NOMO-1 treated with dmso at 0.1 percent for 144 hours (cell line): ENCODE results near the gene ITGA6.

Source experiments
- DNase-seq: peaks from one replicate; lab custom pipeline; 2025; ENCODE audit not compliant: unreplicated experiment; lab: John Stamatoyannopoulos, UW

ITGA6 gene

DNA sequence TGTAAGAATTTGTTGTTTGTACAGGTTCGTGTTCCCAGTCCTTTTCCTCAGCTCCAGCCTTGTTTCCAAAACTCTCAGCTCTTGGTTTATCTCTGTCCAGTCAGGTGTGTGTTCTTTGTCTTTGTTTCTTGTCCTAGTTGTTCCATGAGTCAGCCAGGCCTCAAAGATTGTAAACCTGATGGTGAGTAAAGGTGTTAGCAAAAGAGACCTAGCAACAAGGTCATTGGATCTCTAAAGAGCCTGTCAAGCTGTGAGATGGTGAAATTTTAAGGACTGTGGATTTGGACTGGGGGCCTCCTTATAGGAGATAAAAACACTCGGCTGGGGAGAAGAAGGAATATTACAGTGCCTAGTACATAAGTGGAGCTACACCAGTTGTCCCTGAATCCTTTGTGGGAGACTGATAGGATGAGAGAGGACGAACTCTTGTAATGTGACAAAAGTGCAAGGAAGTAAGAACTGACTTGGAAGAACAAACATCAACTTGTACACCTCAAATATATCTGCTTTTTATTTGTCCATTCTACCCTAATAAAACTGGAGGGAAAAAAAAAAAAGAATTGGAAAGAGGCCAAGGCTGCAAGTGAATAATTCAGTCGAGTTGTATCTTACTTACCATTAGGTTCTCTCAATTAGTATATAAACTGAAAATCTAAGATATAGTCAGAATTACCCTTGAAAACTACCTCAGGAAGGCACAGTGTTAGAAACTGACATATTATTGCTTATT is 37.2 kb downstream of the ITGA6 start:
- no peak for DNase-seq

DNA sequence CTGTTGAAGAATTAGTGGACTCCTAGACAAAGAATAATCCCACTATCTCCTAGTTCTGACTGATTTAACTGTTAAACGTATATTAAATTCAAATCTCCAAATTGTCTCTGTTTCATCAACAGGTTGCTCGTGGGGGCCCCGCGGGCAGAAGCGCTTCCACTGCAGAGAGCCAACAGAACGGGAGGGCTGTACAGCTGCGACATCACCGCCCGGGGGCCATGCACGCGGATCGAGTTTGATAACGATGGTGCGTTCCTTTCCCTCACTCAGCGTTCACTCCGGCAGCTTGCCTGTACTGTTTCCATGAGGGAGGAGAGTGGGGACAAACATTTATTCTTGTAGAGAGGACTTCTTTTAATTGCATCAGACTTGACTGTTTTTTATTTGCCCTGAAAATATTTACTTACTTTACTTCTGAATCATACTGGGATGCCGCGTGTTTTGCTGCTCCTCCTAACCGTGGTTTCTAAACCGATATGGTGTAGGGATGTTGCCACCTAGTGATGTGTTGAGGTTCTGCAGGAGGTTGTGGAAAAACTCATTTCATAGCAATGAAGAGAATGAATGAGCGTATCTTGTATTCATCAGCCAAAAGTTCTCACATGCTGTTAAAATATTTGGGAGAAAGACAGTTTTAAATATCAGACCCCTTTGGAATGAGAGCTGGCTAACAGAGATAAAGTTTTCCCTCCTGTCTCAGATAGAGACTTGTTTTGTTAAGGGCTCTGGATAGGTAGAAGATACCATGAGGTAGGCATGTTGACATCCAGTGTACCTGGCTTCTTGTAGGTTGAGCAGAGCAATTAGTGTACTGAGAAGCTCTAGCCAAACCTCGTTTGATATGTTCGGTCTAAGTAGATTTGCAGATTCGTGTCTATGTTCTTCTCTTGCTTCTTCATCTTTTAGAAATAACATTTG is 38.3 kb downstream of the ITGA6 start:
- DNase-seq: peak; percentile 65

DNA sequence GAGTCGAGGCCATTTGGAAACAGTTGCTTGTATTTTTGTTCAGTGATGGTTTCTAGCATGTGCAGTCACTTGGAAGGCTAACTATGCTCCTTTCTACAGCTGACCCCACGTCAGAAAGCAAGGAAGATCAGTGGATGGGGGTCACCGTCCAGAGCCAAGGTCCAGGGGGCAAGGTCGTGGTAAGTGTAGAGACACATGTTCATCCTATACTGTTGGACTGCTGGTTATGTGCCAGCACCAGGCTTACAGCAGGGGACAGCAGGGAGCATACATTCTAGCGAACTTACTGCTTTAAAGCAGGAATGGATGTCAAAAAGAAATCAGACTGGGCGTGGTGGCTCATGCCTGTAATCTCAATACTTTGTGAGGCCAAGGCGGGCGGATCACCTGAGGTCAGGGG is 40.0 kb downstream of the ITGA6 start:
- no peak for DNase-seq

DNA sequence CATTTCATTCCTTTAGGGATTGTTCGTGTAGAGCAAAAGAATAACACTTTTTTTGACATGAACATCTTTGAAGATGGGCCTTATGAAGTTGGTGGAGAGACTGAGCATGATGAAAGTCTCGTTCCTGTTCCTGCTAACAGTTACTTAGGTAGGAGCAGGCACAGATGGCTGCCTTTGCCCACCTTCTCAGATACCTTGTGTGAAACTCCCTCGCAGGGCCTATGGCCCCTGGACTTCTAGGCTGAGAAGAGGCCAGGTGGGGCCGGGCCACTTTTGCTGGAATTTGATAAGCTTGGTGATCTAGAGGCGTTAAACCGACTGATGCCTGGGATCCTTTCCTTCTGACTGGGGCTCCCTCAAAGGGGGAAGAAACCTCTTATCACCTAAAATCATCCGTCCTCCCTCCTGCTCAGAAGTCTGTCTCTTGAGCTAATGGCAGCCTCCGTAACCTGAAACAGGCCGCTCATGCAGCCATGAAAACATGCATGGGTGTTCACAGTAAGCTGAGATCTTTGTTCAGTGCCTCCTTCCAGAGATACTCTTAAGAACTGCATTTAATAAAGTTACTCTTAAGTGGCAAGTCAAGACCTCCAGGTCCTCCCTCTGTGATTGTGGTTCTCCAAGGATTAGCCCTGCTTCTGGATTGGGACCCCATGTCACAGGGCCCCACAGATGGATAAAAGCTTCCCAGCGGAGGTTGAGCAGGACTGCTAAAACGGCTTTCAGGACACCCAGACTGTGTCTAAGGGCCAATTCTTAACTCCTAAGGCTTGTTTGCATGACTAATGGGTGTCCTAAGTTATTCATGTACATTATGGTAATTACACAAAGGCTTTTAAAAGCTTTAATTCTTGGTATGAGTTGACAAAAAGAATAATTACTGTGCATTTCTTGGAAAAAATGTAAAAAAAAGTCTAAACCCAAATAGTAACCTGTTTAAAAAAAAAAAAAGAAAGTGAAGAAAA is 43.9 kb downstream of the ITGA6 start:
- no peak for DNase-seq

DNA sequence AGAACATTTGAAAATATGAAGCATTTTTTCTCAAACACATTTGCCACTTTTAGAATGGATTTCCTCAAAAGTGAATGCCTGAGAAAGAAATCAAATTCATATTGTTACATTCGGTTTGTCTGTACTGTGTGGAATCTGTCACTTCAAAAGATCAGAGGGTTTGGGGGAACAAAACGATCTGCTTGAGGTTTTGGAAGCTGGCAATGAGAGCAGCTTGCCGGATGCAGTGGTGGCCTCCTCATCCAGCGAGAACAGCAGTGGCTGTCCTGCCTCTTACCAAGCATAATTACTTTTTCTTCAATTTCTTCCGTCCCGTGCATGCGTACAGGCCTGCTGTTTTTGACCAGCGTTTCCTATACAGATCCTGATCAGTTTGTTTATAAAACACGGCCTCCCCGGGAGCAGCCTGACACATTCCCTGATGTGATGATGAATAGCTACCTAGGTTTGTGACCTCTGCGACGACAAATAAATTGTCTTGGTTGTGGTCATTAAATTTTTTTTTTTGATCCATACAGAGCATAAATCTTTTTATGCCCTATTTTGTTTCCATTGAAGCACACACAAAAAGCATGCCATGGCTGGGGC is 45.2 kb downstream of the ITGA6 start:
- no peak for DNase-seq

DNA sequence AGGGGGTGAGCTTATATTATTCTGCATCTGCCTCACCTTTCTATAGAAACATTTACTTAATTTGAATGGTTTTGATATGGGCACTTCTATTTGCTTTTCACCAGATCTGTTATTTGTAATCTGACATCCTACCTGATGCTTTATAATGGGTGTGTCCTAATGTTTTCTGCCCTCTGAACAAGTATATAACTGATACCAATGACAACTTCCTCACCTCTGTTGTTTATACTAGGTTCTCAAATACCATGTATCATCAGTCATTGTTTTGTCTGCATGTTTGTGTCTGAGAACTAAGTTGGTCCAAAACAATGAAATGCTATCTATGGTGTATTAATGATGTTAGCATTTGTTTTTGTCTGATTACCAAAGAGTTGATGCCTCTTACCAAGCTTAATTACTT is 45.8 kb downstream of the ITGA6 start:
- no peak for DNase-seq

DNA sequence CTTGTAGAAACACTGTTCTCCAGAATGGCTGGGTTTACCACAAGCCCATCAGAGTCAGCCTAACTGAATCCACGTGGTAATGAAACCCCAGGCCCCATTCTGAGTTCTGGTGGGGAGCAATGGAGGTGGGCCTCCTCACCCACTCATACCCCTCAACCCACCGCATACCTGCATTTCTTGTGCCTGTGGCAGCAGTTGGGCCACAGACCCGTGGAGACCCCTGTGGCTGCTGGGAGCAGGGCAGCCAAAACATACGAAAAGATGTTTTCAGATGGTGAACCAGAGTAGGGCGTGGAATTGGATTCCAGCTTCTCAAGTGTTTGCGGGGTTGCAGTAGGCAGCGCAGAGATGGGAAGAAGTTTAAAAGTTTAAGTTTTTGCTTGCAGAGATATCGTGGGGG is 51.0 kb downstream of the ITGA6 start:
- DNase-seq: no peak

DNA sequence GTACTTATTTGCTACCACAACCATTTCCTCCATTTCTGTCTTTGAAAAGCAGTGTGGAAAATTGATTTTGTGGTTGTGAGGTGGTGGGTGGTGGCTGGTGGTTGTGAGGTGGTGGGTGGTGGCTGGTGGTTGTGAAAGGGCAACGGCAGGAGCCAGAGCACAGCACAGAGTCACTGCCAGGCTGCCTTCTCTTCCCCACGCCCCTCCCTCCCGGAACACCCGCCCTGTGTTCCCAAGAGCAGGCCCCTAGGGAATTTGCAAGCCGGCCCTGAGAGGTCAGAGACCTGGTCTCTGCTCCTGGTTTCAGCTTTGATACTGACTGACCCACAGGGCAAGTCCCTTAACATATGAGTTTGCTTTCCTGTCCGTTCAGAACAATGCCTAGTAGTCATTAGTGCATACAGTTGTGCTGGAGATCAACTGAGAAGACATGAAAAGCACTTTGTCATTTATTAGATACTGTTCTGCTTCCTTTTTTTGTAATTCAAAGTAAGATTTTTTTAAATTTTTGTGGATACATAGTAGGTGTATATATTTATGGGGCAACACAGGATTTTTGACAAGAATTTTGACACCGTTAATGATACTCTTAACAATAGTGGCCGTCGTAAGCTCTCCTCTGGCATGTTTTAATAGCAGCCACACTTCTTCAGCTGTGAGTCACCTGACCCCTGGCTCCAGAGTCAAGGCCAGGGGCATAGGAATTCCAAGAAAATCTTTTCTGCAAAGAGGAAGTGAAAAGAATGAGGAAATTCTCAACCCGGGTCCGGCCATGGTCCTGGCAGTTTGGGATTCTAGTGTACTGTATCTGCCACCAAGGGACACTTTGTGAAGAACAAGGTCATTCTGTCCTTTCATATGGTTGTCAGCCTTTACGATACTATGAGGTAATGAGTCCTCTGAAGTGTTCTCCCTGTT is 53.2 kb downstream of the ITGA6 start:
- no peak for DNase-seq

DNA sequence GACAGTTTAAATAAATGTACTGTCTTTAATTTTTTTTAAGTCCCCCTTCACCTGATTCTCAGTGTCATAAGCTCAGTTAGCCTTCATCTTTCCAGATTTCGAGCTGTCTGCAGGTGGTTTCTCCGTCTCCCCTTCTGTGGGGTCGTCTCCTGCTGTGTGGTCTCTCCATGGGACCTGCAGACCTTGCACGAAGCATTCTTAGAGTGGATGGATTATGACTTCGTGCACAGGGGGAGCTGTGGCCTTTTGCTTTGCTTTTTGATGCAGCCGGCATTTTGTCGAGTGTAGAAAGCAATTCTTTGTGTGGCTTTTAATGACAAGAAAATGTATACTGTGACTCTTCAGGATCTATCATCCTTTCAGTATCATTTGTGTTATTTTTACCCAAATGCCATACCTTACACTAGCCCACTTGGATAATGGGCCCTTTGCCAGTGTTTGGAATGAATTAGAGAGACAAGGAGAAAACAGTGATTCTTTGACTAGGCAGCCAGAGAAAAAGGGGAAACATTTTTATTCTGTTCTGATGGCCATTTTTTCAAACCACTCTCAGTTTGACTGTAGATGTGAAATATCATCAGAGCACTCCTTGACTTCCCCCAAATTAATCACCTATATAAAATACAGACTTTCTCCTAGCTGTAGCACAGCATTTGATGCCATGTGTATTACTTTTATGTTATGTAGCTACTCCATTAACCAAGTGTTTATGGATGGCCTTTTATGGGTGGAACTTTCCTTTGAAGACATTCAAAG is 54.3 kb downstream of the ITGA6 start:
- DNase-seq: no peak

DNA sequence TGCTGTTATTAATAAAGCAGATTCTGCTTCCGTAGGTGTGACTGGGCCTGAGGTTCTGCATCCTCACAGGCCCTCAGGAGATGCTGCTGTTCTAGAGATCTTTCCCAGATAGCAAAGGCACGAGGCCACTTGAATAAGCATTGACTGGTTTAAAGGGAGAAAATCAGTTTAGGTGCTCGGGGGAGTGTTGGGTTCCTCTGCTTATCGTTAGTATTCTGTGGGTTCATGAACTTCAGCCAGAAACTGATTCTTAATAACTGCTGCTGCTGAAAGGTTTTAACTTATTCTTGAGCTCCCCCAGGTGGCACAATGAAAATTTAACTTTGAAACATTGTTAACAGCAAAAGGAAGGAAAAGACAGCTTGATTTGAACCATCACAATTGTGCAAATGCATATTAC is 56.9 kb downstream of the ITGA6 start:
- no peak for DNase-seq

DNA sequence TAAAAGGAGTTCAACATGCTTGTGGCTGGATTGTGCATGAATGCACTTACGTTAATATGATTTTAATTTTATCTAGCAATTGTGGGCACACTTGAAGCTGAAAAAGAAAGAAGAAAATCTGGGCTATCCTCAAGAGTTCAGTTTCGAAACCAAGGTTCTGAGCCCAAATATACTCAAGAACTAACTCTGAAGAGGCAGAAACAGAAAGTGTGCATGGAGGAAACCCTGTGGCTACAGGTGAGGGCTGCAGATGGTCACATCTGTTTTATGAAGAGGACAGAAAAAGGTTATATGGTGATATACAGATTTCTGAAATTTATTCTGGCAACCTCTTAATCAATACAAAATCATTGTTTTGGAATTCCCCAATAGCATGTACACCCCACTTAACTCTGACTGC is 57.3 kb downstream of the ITGA6 start:
- DNase-seq: no peak

DNA sequence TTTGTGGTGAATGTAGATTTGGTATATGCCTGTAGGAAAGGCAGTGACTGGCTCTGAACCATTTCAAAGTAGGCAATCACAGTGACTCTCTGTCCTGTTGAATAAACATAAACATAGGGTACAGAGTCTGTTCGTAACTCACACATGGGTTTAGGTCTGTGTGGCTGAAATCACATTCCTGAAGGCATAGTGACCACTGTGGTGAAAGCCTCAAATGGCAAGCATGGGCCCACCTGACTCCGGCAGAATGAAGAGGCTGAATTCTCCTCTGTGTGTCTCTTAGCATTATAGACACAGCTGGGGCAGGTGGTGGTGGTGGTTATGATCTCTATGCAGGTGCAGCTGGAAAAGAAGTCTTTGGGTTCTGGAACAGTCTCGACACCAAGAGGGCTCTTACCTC is 61.2 kb downstream of the ITGA6 start:
- no peak for DNase-seq

DNA sequence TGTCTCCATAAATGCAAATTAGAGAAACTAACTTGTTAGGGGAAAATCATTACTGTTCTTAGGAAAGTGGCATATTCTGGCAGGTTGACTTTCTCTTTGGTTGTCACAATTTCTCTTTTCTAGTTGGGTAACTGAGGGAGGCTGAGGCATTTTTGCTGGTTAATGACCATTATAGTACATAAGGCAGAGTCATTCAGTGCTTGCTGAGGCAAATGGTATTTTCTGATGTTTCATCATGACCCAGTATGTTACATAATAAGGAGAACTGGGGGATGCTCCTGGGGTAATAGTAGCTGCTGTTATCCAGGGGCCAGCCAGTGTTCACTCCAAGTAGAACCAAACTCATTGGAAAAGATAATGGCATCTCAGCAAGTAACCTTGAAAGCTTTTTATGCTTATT is 62.3 kb downstream of the ITGA6 start:
- no peak for DNase-seq

DNA sequence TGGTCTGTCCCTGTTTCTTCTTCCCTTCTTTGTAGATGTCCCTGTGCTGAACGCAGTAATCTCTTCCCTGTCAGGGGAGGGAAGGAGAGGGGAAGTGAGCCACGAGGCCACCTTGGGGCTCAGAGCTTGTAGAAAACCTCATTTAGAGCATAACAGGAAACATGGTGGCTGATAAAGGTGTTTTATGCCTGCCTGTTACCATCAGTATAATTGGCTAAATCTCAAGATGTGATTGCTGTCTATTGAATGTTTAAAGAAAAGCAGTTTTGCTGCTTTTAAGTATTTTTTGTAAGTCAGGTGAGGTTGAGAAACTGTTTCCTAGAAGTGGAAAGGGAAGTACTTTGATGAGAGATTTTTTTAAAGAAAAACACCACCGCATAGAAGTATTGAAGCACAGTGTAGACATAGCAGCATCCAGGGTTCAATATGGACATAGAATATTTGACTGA is 68.8 kb downstream of the ITGA6 start:
- peak; percentile 21 for DNase-seq

DNA sequence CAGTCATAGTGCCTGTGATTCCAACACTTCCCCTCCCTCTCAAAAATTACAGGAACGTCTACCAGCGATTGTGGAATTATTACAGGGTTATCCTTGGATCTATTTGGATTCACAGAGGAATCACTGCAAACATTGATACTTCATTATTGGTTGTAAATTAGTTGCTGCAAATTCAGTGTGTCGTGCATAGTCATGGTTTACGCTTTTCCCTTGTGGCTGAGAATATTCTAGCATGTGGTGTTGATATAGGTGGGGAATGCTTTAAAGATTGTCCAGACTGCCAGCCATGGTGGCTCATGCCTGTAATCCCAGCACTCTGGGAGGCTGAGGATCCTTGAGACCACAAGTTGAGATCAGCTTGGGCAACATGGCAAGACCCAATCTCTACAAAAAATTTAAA is 79.8 kb downstream of the ITGA6 start:
- no peak for DNase-seq

DNA sequence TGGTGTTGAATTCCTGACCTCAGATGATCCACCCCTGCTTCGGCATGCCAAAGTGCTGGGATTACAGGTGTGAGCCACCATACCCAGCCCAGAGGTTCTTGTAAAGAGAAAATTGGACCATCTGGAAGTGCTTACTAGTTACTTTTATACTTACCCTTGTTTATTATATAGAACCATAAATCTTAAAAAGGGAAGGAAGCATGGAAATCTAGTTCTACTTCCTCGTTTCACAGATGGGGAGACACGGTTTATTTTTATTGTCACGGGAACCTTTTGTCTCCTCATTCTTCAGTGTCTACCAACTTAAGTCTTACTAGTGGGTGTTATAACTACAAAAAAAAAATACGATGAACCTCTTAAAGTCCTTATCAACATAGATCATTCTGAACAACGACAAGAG is 82.7 kb downstream of the ITGA6 start:
- peak; percentile 39 for DNase-seq

DNA sequence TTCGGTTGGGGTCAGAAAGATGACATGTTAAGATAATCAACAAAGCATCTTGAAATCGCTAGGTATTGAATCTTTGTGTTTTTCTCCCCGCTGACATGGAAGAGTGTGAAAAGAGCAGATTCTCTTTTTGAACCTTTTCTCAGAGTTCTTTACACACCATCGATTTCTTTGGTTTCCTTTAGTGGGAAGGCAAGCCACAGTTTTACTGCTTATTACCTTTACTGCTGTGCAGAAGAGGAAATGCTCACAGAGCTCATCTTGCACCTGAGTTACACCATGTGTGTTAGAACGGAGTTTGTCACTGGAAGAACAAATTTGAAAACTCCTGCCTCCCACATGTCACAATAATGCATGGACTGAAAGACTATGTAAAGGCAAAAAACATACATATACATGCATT is 83.2 kb downstream of the ITGA6 start:
- DNase-seq: no peak

DNA sequence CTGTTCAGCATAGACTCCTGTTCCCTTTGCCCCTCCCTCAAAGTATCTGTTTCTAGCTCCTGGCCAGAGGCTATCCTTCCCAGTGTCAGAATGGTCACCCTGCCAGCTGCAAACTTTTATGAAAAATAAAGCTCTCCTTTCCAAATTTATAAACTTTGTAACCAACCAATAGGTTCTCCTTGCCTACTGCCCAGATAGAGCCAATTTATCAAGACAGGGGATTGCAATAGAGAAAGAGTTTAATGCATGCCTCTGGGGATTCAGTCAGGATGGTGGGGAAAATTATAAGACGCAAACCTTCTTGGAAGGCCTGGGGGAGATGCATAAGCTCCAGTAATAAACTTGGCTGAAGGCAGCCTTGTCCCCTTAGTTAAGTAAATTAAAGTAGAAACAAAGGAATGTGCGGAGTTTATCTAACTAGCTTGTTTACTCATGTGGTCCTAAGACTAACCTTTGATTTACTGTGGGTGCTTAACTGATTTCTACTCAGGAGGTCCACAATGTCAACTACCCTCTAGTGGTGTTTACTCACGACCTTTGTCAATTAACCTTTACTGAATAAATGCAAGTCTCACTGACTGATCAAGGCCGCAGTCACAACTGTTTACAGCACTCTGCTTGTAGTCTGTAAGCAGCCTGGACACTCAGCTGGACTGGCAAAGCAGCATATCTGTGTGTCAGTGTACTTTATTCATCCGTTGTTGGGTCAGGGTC is 85.6 kb downstream of the ITGA6 start:
- no peak for DNase-seq
